OCI-LY7 (cell line): ENCODE measurements around the gene ATG12. TPM values are rescaled to one million over a fixed set of nuclear protein-coding genes. Genes with fewer than 3 reads are reported as not detected.

Source experiments
- BruUV-seq: library from RNA; stranded (reverse); fragments of 400-500 nt; replicated peaks from 2 replicates; lab custom pipeline; 2021; lab: Mats Ljungman, UMichigan
- CTCF ChIA-PET: fragments of 300-600 bp; sonication (Branson Sonifier 250); formaldehyde crosslinking; loops from one replicate; lab custom pipeline; 2022; ENCODE audit warnings: antibody characterized with exemption; ENCODE audit not compliant: unreplicated experiment; lab: Charles Lee
- POLR2A ChIA-PET: fragments of 300-600 bp; sonication (Branson Sonifier 250); formaldehyde crosslinking; loops from one replicate; lab custom pipeline; 2022; ENCODE audit warnings: antibody characterized with exemption; lab: Charles Lee
- DNase-seq: peaks from one replicate; pipeline ENCODE4 v3.0.0-alpha.2; 2015; ENCODE audit warnings: low spot score
- H2AFZ ChIP-seq: fragments of 200-600 bp; sonication (generic), shearing (Covaris generic); 2 replicates; pipeline ENCODE4 v1.6.1; 2014; ENCODE audit warnings: mild to moderate bottlenecking, antibody characterized with exemption, low read length, moderate library complexity
- H3K27ac ChIP-seq: fragments of 200-600 bp; sonication (generic); 2 replicates; pipeline ENCODE4 v1.5.1; 2014; ENCODE audit warnings: mixed run types, low read depth, mild to moderate bottlenecking, moderate library complexity, low read length, inconsistent platforms; ENCODE audit not compliant: poor library complexity, severe bottlenecking
- H3K36me3 ChIP-seq: fragments of 200-600 bp; sonication (generic); 2 replicates; pipeline ENCODE4 v1.6.1; 2014; ENCODE audit warnings: mild to moderate bottlenecking, antibody characterized with exemption, low read length, moderate library complexity, mixed read lengths; ENCODE audit not compliant: insufficient read depth
- H3K4me1 ChIP-seq: fragments of 200-600 bp; sonication (generic); 2 replicates; pipeline ENCODE4 v1.5.1; 2014; ENCODE audit warnings: mild to moderate bottlenecking, low read length; ENCODE audit not compliant: insufficient read depth, poor library complexity, severe bottlenecking
- H3K4me2 ChIP-seq: fragments of 200-600 bp; sonication (generic); 2 replicates; pipeline ENCODE4 v1.6.1; 2014; ENCODE audit warnings: mild to moderate bottlenecking, low read length
- H3K4me3 ChIP-seq: fragments of 200-600 bp; sonication (generic); 2 replicates; pipeline ENCODE4 v1.5.1; 2014; ENCODE audit warnings: mild to moderate bottlenecking, low read depth, low read length; ENCODE audit not compliant: poor library complexity, severe bottlenecking
- H3K79me2 ChIP-seq: fragments of 200-600 bp; sonication (generic); 2 replicates; pipeline ENCODE4 v1.6.1; 2016; ENCODE audit warnings: low read depth, mild to moderate bottlenecking, low read length, moderate library complexity, mixed read lengths; ENCODE audit not compliant: insufficient read depth
- H3K9me2 ChIP-seq: fragments of 200-600 bp; sonication (generic); 2 replicates; pipeline ENCODE4 v1.6.1; 2016; ENCODE audit warnings: mild to moderate bottlenecking, low read length, mixed read lengths; ENCODE audit not compliant: insufficient read depth
- H3K9me3 ChIP-seq: fragments of 200-600 bp; sonication (generic); 2 replicates; pipeline ENCODE4 v1.6.1; 2014; ENCODE audit warnings: mild to moderate bottlenecking, mixed run types, low read length, mixed read lengths
- H4K20me1 ChIP-seq: fragments of 200-600 bp; sonication (generic); 2 replicates; pipeline ENCODE4 v1.6.1; 2014; ENCODE audit warnings: mild to moderate bottlenecking, antibody characterized with exemption, low read length, moderate library complexity, mixed read lengths; ENCODE audit not compliant: insufficient read depth
- EZH2phosphoT487 ChIP-seq: fragments of 200-600 bp; sonication (generic); IDR thresholded peaks from 2 replicates; pipeline ENCODE4 v1.6.1; 2018; ENCODE audit warnings: low read depth, borderline replicate concordance, mild to moderate bottlenecking, mixed run types, antibody characterized with exemption, low read length, moderate library complexity, mixed read lengths
- intact Hi-C: fragments of 100-400 bp; cut with micrococcal nuclease; formaldehyde crosslinking; loops from one replicate; pipeline ENCODE4 v1.10.0; 2022; ENCODE audit not compliant: unreplicated experiment
- total RNA-seq, 2 experiments: library from RNA; depleted of rRNA in 1 of 2; stranded (reverse); fragments of >200 nt in 1 of 2; shearing (Covaris generic) in 1 of 2; gene quantifications; 2 replicates each; pipeline ENCODE4 v1.2.3, GENCODE V29; 2014 to 2022
- TF ChIP-seq, protein P1 (sequence below): fragments of 200-600 bp; sonication (generic); conservative IDR thresholded peaks from 2 replicates; pipeline ENCODE4 v1.5.1; 2014; ENCODE audit warnings: mild to moderate bottlenecking, antibody characterized with exemption, low read length, moderate library complexity, mixed read lengths

The ATG12 gene
- total RNA-seq, 2 experiments from 2014 or later = 38.0 to 48.3 TPM

- no peak for DNase-seq
- Histone ChIP-seq H3K9me2 (no peaks in the 10 kb centered on the region), H3K79me2 (no peaks in the 10 kb centered on the region), H2AFZ (no peak overlapping the region), H3K27ac (no peak overlapping the region), H3K9me3 (no peaks in the 10 kb centered on the region), H3K4me2 (no peak overlapping the region), H3K4me3 (no peak overlapping the region), H3K36me3 (no peaks in the 10 kb centered on the region), H4K20me1 (no peaks in the 10 kb centered on the region), H3K4me1 (no peaks in the 10 kb centered on the region)
- TF ChIP-seq, protein P1, sequence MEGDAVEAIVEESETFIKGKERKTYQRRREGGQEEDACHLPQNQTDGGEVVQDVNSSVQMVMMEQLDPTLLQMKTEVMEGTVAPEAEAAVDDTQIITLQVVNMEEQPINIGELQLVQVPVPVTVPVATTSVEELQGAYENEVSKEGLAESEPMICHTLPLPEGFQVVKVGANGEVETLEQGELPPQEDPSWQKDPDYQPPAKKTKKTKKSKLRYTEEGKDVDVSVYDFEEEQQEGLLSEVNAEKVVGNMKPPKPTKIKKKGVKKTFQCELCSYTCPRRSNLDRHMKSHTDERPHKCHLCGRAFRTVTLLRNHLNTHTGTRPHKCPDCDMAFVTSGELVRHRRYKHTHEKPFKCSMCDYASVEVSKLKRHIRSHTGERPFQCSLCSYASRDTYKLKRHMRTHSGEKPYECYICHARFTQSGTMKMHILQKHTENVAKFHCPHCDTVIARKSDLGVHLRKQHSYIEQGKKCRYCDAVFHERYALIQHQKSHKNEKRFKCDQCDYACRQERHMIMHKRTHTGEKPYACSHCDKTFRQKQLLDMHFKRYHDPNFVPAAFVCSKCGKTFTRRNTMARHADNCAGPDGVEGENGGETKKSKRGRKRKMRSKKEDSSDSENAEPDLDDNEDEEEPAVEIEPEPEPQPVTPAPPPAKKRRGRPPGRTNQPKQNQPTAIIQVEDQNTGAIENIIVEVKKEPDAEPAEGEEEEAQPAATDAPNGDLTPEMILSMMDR = no peak
- no peak for TF ChIP-seq EZH2phosphoT487
- ChIA-PET CTCF (no interaction called here), POLR2A (interaction anchor here (1.0 to 1.1 kb wide), 2 partner anchors 9 to 20 kb away, joined by 3 to 5 read pairs; no protein-coding TSS in a partner anchor)
- intact Hi-C loops = no loop called here
- BruUV-seq = no TSS peak
Measured at GRCh38 chr5:115800108-115800507, 41.3 kb downstream of the ATG12 start.

GRCh38 chr5:115798252-115798651, 43.1 kb downstream of the ATG12 start:
- no peak overlapping the region for H3K4me2 ChIP-seq
- no peaks in the 10 kb centered on the region for H4K20me1 ChIP-seq
- H3K79me2 ChIP-seq = no peaks in the 10 kb centered on the region
- POLR2A ChIA-PET = interaction anchor here (0.8 to 1.5 kb wide), 2 partner anchors 13 to 421 kb away, joined by 3 to 4 read pairs; no protein-coding TSS in a partner anchor
- no peak for DNase-seq
- H3K36me3 ChIP-seq = no peaks in the 10 kb centered on the region
- intact Hi-C loops = no loop called here
- H3K27ac ChIP-seq = no peak overlapping the region
- no TSS peak for BruUV-seq
- no peak for TF ChIP-seq EZH2phosphoT487
- TF ChIP-seq, protein P1 = no peak
- no peak overlapping the region for H3K4me3 ChIP-seq
- CTCF ChIA-PET = no interaction called here
- no peaks in the 10 kb centered on the region for H3K9me3 ChIP-seq
- H2AFZ ChIP-seq = no peak overlapping the region
- H3K9me2 ChIP-seq = no peaks in the 10 kb centered on the region
- H3K4me1 ChIP-seq = no peaks in the 10 kb centered on the region

- Histone ChIP-seq H3K36me3 (no peaks in the 10 kb centered on the region), H3K4me1 (no peaks in the 10 kb centered on the region), H3K9me3 (no peaks in the 10 kb centered on the region), H3K79me2 (no peaks in the 10 kb centered on the region), H4K20me1 (no peaks in the 10 kb centered on the region), H3K4me2 (no peak overlapping the region), H2AFZ (no peak overlapping the region), H3K27ac (no peak overlapping the region), H3K9me2 (no peaks in the 10 kb centered on the region), H3K4me3 (no peak overlapping the region)
- TF ChIP-seq EZH2phosphoT487 = no peak
- TF ChIP-seq, protein P1 = no peak
- intact Hi-C loops = no loop called here
- ChIA-PET CTCF (no interaction called here), POLR2A (interaction anchor here (0.7 to 1.4 kb wide), 4 partner anchors 14 to 441 kb away, joined by 3 to 6 read pairs (median 3); no protein-coding TSS in a partner anchor)
- no TSS peak for BruUV-seq
- no peak for DNase-seq
Measured at GRCh38 chr5:115796656-115797055, 44.7 kb downstream of the ATG12 start.
